ENCODE data around the gene RUBCNL. TPM values are rescaled to one million over a fixed set of nuclear protein-coding genes. Genes with fewer than 3 reads are reported as not detected.

Gene RUBCNL
- total RNA-seq, 1 experiment from 2014 or later: 1.4 TPM

DNA sequence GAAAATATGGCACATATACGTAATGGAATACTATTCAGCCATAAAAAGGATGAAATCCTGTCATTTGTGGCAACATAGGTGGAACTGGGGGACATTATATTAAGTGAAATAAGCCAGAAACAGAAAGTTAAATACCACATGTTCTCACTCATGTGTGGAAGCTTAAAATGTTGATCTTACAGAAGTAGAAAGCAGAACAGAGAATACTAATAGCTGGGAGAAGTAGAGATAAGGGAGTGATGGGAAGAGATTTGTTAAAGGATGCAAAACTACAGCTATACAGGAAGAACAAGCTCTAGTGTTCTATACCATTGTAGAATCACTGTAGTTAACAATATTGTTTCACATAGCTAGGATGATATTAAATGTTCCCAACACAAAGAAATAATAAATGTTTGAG, 68.1 kb downstream of the RUBCNL start:
- Mint-ChIP-seq H3K9me3 (no peaks in the 10 kb centered on the region; a peak in 1 of 5 replicates), H3K36me3 (ENCODE audit: insufficient read depth in 1 of 3, low read depth in 3 of 3) (no peaks in the 10 kb centered on the region), H3K4me3 (no peak overlapping the region), H3K27ac (no peak overlapping the region; a peak in 1 of 7 replicates), H3K4me1 (peaks cover 3 to 10% of the 10 kb centered on the region in 2 experiments), H3K27me3 (ENCODE audit: low read depth) (peaks cover 7% of the 10 kb centered on the region)
- Histone ChIP-seq H3K23me2 (ENCODE audit: insufficient read length, low read depth, low read length, poor library complexity, severe bottlenecking) (no peaks in the 10 kb centered on the region), H2BK5ac (ENCODE audit: insufficient read length, low read length) (no peak overlapping the region), H2BK15ac (ENCODE audit: low read depth, low read length) (no peak overlapping the region), H3T11ph (ENCODE audit: low read length) (no peak overlapping the region), H3K56ac (ENCODE audit: insufficient read length, low read depth, low read length) (no peak overlapping the region), H4K5ac (ENCODE audit: insufficient read length, low read depth, low read length) (no peak overlapping the region), H3K27ac (ENCODE audit: insufficient read length, low read depth, low read length) (no peak overlapping the region), H3K27me3 (ENCODE audit: insufficient read depth, low read length) (no peaks in the 10 kb centered on the region), H3K14ac (ENCODE audit: insufficient read depth, low read length) (no peak overlapping the region), H2BK20ac (ENCODE audit: low read depth, low read length, poor library complexity, severe bottlenecking) (no peak overlapping the region), H4K8ac (replicated peaks; ENCODE audit: insufficient read length, low read depth, low read length) (no peak overlapping the region), H2AK5ac (ENCODE audit: insufficient read length, low read length) (no peak overlapping the region), H4K91ac (ENCODE audit: insufficient read length, low read depth, low read length) (no peak overlapping the region), H3K79me1 (ENCODE audit: insufficient read depth, low read depth, low read length, poor library complexity, severe bottlenecking) (no peaks in the 10 kb centered on the region), H3K23ac (ENCODE audit: insufficient read length, low read depth, low read length) (no peak overlapping the region), H3K18ac (ENCODE audit: insufficient read length, low read depth, low read length) (no peak overlapping the region), H3K4me1 (ENCODE audit: insufficient read depth, low read length) (no peaks in the 10 kb centered on the region), H2BK12ac (ENCODE audit: insufficient read length, low read depth, low read length) (no peak overlapping the region), H3K9me3 (ENCODE audit: control insufficient read depth, low read depth, low read length) (no peaks in the 10 kb centered on the region), H4K20me1 (ENCODE audit: control insufficient read depth, insufficient read depth, insufficient read length) (no peaks in the 10 kb centered on the region), H3K9ac (ENCODE audit: extremely low read depth, insufficient read length, low read length) (no peak overlapping the region), H3K4me2 (ENCODE audit: insufficient read depth, insufficient read length, low read length) (no peak overlapping the region), H3K4ac (ENCODE audit: low read depth, low read length) (no peak overlapping the region), H3K79me2 (ENCODE audit: insufficient read depth, low read length) (no peaks in the 10 kb centered on the region), H2AFZ (ENCODE audit: low read length) (no peak overlapping the region), H2BK120ac (ENCODE audit: low read depth, low read length, poor library complexity, severe bottlenecking) (no peak overlapping the region)
- TF ChIP-seq, protein P1, sequence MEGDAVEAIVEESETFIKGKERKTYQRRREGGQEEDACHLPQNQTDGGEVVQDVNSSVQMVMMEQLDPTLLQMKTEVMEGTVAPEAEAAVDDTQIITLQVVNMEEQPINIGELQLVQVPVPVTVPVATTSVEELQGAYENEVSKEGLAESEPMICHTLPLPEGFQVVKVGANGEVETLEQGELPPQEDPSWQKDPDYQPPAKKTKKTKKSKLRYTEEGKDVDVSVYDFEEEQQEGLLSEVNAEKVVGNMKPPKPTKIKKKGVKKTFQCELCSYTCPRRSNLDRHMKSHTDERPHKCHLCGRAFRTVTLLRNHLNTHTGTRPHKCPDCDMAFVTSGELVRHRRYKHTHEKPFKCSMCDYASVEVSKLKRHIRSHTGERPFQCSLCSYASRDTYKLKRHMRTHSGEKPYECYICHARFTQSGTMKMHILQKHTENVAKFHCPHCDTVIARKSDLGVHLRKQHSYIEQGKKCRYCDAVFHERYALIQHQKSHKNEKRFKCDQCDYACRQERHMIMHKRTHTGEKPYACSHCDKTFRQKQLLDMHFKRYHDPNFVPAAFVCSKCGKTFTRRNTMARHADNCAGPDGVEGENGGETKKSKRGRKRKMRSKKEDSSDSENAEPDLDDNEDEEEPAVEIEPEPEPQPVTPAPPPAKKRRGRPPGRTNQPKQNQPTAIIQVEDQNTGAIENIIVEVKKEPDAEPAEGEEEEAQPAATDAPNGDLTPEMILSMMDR (conservative IDR thresholded peaks at IDR 0.05): no peak
- WGBS (ENCODE audit: extremely low coverage, insufficient read length, low lambda C conversion rate): no CpG with 5 or more reads among the region's 1 CpG
- no peak for DNase-seq
